Stimulated activated CD8-positive, alpha-beta memory T cell treated with anti-CD3 and anti-CD28 coated beads, Interleukin-7, amount 100 ng/mL, for 4 hours (primary cell): Measurements from ENCODE around the gene MAGEA12.
"Not testable (repeated sequence)": the region's sequence is repeated elsewhere in the genome, so short reads cannot be mapped to it uniquely, and the experiment has no call there.

ENCODE experiments used
- DNase-seq, 2 donors: peaks; one replicate each; pipeline ENCODE4 v3.0.0-alpha.2; 2020; ENCODE audit warnings: low read depth in 2 of 2

MAGEA12 gene

GRCh38 chrX:152761582-152761981 lies 28.0 kb downstream of the MAGEA12 start:
- DNase-seq: not testable (repeated sequence)

DNA sequence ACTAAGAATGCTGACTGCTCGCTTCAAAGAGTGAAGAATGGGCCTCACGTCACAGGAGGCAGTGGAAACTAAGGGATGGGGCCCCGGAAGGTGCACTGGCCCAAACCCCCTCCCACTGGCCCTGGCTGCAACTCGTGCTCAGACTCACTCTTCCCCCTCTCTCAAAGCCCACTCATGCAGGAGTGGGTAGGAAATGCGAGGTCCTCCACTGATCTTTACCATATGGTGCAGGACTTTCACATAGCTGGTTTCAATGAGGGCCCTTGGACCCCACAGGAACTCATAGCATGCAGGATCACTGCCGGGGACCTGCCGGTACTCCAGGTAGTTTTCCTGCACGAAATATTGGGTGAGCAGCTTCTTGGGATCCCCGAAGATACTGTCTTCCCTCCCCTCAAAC lies 33.0 kb downstream of the MAGEA12 start:
- DNase-seq: not testable (repeated sequence)

DNA sequence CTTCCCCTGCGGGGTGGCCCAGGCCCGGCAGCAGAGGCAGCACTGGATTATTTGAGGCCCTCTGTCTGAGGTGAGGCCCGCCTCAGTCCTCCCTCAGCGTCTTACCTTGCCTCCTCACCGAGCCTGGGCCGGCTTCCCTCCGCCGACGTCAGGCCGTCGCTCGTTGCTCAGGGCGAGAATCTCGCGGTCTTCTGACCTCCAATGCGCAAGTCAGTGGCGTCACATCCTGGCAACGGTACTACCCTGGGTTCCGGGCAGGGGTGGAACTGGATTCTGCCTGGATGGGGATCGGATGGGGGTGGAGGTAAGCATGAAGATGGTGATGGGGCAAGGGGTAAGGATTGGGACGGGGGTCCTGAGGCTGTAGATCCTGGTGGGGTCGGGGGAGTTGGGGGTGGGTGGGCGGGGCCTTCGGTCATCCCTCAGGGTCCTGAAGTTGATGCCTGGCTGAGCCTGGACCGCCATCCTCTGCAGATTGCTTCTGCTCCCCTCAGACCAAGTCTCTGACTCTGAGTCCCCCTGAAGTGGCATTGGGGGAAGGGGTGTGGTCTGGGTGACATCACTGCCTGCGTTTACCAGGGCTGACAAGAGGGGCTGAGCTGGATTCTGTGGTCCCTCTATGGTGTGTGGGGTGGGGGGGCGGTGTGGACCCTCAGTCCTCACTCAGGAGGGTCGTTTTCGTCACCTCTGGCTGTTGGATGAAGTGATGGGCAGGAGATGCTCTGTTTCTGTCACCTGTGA lies 36.2 kb downstream of the MAGEA12 start, which contains the start of gene MAGEA6:
Gene MAGEA6, minus strand, starts transcription at position 141 of the 741 bp plus-strand sequence. CDS start 2,039 bp downstream, outside the sequence.
- DNase-seq: not testable (repeated sequence)

GRCh38 chrX:152787062-152787461 lies 53.5 kb downstream of the MAGEA12 start:
- DNase-seq: not testable (repeated sequence)
